ENCODE results near the gene GMEB2.
"Not testable (repeated sequence)": the region's sequence is repeated elsewhere in the genome, so short reads cannot be mapped to it uniquely, and the experiment has no call there.

Gene GMEB2

DNA sequence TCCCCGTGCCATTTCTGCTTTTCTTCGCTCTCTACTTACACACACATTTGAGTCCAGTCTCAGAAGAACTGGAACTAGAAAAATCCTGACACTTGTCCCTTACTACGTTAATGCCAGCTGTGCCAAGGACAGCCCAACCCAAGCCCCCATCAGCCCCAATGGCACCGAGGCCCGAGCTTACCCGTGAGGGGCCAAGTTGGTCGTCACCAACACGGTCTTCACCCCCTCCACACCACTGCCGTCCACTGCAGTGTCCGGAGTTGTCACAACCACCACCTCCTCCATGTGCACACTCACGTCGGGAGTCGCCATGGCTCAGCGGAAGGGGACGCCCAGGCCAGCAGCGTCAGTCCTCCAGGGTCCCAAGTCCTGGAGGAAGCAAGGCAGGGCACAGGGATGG, 7.8 kb downstream of the GMEB2 start:
- H3K27me3 ChIP-seq (ENCODE audit: control insufficient read depth, insufficient read depth, low read length): no peaks in the 10 kb centered on the region
- no peak overlapping the region for H3K4me3 ChIP-seq (ENCODE audit: low read length)
- H3K36me3 ChIP-seq (ENCODE audit: insufficient read depth, low read length): peaks cover 28% of the 10 kb centered on the region
- H3K9me3 ChIP-seq (replicated peaks; ENCODE audit: low read length): no peaks in the 10 kb centered on the region
- no peaks in the 10 kb centered on the region for H3K4me1 ChIP-seq (ENCODE audit: control insufficient read depth, insufficient read depth, low read length)
- H3K4me2 ChIP-seq (ENCODE audit: low read length): no peak overlapping the region
- no peak overlapping the region for H3K9ac ChIP-seq (ENCODE audit: low read depth, low read length)

DNA sequence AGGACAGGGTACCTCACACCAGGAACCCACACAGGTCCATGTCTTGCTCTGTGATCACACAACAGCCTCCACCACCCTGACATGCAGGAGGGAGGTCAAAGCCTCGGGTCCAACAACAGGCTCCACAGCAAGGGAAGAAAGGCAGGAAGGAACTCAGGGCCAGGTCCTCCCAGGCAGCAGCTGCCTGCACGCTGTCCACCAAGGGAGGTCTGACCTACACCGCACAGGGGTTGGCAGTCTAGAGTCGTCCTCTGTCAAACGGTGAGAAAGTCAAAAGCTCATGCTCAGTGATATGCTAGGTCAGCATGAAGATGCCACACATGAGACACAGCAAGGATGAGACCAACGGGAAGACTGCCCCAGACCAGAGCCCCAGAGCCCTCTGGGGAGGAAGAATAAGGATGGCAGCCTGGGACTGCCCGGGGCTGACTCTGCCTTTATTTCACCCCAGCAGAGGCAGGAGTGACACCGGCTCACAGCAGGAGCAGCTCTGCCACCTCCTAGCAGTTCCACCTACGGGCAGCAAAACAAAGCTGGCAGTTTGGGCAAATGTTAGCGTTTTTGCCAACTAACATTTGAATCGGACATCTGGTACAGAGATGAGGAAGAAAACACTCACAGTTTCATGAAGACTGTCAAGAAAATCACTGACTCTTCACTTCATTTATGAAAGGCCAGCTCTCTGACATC, 8.5 kb downstream of the GMEB2 start:
- Histone ChIP-seq H3K4me2 (ENCODE audit: low read length) (no peak overlapping the region), H3K9me3 (replicated peaks; ENCODE audit: low read length) (no peaks in the 10 kb centered on the region), H3K4me3 (ENCODE audit: low read length) (no peak overlapping the region), H3K9ac (ENCODE audit: low read depth, low read length) (no peak overlapping the region), H3K36me3 (ENCODE audit: insufficient read depth, low read length) (peaks cover 28% of the 10 kb centered on the region), H3K27me3 (ENCODE audit: control insufficient read depth, insufficient read depth, low read length) (no peaks in the 10 kb centered on the region), H3K4me1 (ENCODE audit: control insufficient read depth, insufficient read depth, low read length) (no peaks in the 10 kb centered on the region)

- no peak overlapping the region for H3K9ac ChIP-seq (ENCODE audit: low read depth, low read length)
- no peak overlapping the region for H3K4me3 ChIP-seq (ENCODE audit: low read length)
- H3K36me3 ChIP-seq (ENCODE audit: insufficient read depth, low read length): peaks cover 28% of the 10 kb centered on the region
- no peaks in the 10 kb centered on the region for H3K27me3 ChIP-seq (ENCODE audit: control insufficient read depth, insufficient read depth, low read length)
- H3K9me3 ChIP-seq (replicated peaks; ENCODE audit: low read length): no peaks in the 10 kb centered on the region
- no peaks in the 10 kb centered on the region for H3K4me1 ChIP-seq (ENCODE audit: control insufficient read depth, insufficient read depth, low read length)
- H3K4me2 ChIP-seq (ENCODE audit: low read length): no peak overlapping the region
These were observed 9.0 kb downstream of the GMEB2 start for GRCh38 chr20:63617876-63618265.

DNA sequence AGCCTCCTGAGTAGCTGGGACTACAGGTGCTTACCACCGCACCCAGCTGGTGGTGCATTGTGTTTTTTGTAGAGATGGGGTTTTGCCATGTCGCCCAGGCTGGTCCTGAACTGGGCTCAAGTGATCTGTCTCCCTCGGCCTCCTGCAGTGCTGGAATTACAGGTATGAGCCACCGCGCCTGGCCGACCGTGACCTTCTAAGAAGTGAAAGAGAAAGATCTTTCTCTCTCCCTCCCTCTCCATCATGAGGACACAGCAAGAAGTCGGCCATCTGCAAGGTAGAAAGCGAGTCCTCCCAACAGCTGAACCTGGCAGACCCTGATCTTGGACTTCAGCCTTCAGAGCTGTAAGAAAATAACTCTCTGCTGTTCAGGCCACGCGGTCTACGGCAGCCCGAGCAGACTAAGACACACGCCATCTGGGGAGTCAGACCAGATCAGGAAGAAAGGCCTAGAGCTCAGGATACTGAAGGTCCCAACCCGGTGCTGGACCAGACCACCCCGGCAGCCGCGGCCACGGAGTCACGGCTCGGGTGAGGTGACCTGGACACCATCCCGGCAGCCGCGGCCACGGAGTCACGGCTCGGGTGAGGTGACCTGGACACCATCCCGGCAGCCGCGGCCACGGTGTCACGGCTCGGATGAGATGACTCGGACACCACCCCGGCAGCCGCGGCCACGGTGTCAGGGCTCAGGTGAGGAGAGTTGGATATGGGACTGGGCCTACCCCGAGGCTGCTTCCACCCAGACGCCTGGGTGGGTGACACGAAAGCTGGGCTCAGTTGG, 9.6 kb downstream of the GMEB2 start:
- Histone ChIP-seq H3K4me3 (ENCODE audit: low read length) (no peak overlapping the region), H3K9me3 (replicated peaks; ENCODE audit: low read length) (no peaks in the 10 kb centered on the region), H3K36me3 (ENCODE audit: insufficient read depth, low read length) (peaks cover 31% of the 10 kb centered on the region), H3K9ac (ENCODE audit: low read depth, low read length) (no peak overlapping the region), H3K4me1 (ENCODE audit: control insufficient read depth, insufficient read depth, low read length) (no peaks in the 10 kb centered on the region), H3K4me2 (ENCODE audit: low read length) (no peak overlapping the region), H3K27me3 (ENCODE audit: control insufficient read depth, insufficient read depth, low read length) (no peaks in the 10 kb centered on the region)

- not testable (repeated sequence) for H3K9me3 ChIP-seq (replicated peaks; ENCODE audit: low read length); H3K27me3 ChIP-seq (ENCODE audit: control insufficient read depth, insufficient read depth, low read length); H3K4me3 ChIP-seq (ENCODE audit: low read length); H3K4me1 ChIP-seq (ENCODE audit: control insufficient read depth, insufficient read depth, low read length); H3K4me2 ChIP-seq (ENCODE audit: low read length); H3K9ac ChIP-seq (ENCODE audit: low read depth, low read length)
- peaks cover 23% of the 10 kb centered on the region for H3K36me3 ChIP-seq (ENCODE audit: insufficient read depth, low read length)
These were observed 12.9 kb downstream of the GMEB2 start for GRCh38 chr20:63613863-63614594.

DNA sequence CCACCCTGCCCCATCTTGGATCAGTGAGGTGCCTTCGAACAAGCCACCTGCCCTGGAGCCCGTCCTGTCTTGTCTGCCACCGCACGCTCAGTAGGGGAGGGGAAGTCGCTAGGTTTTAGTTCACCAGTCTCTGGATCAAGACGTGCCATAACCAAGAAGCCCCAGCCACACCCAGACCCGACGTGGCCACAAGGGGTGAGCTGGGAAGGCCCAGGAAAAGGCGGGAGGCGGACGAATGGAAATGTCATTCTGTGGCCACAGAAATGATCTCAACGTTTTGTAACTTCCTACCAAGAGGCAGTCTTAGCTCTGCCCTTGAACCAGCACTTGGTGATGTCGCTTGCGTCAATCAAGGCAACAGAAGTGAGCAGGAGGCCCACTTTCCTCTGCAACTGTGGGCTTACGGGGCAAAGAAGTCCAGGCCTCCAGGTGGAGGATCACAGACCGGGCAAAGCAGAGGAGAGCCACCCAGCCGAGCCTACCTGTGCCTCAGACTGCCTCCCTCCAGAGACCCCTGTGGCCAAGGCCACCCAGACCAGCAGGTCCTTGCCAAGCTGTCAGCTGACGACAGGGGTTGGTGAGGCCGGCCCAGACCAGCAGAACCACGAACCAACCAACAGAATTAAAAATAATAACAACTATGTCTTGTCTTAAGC, 14.5 kb downstream of the GMEB2 start:
- no peak overlapping the region for H3K4me3 ChIP-seq (ENCODE audit: low read length)
- no peaks in the 10 kb centered on the region for H3K4me1 ChIP-seq (ENCODE audit: control insufficient read depth, insufficient read depth, low read length)
- H3K27me3 ChIP-seq (ENCODE audit: control insufficient read depth, insufficient read depth, low read length): no peaks in the 10 kb centered on the region
- H3K9me3 ChIP-seq (replicated peaks; ENCODE audit: low read length): no peaks in the 10 kb centered on the region
- H3K4me2 ChIP-seq (ENCODE audit: low read length): no peak overlapping the region
- peaks cover 17% of the 10 kb centered on the region for H3K36me3 ChIP-seq (ENCODE audit: insufficient read depth, low read length)
- no peak overlapping the region for H3K9ac ChIP-seq (ENCODE audit: low read depth, low read length)

- Histone ChIP-seq H3K4me2 (ENCODE audit: low read length) (no peak overlapping the region), H3K36me3 (ENCODE audit: insufficient read depth, low read length) (peaks cover 14% of the 10 kb centered on the region), H3K4me1 (ENCODE audit: control insufficient read depth, insufficient read depth, low read length) (no peaks in the 10 kb centered on the region), H3K9ac (ENCODE audit: low read depth, low read length) (no peak overlapping the region), H3K4me3 (ENCODE audit: low read length) (no peak overlapping the region), H3K9me3 (replicated peaks; ENCODE audit: low read length) (no peaks in the 10 kb centered on the region), H3K27me3 (ENCODE audit: control insufficient read depth, insufficient read depth, low read length) (no peaks in the 10 kb centered on the region)
These were observed 15.3 kb downstream of the GMEB2 start for GRCh38 chr20:63611646-63612045.

DNA sequence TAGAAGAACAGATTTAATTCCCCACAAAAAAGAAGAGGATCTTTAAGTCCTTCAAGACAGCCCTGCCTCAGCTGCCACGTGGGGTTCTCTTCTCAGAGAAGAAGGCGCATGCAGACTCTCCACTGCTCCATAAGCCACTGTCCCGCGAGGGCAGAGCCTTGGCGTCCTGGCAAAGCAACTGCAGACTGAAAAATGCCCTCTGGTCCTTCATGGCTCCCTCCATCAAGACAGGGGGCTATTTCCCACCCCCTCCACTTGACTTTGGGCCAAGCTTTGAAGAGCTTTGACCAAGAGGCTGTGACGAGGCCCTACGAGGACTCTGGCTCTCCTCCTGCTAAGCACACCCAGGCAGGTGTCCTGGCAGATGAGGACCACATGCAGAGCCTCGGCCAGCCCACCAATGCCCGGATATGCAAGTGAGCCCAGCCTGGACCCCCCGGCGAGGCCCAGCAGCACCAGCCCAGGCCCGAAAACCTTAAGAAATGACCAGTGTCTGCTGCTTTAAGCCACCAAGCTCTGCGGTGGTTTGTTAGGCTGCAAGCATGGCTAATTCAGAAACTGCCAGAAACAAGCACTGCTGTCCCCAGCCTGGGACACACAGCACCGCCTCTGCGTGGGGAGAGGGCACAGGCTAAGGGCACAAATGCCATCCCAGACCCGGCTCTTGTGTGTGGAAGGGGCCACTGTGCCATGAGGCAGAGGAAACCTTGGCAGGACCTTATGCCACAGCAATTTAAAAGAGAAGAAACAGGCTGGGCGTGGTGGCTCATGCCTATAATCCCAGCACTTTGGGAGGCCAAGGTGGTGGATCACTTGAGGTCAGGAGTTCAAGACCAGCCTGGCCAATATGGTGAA, 16.1 kb downstream of the GMEB2 start:
- no peak overlapping the region for H3K9ac ChIP-seq (ENCODE audit: low read depth, low read length)
- H3K9me3 ChIP-seq (replicated peaks; ENCODE audit: low read length): no peaks in the 10 kb centered on the region
- no peak overlapping the region for H3K4me2 ChIP-seq (ENCODE audit: low read length)
- H3K36me3 ChIP-seq (ENCODE audit: insufficient read depth, low read length): peaks cover 10% of the 10 kb centered on the region
- no peaks in the 10 kb centered on the region for H3K27me3 ChIP-seq (ENCODE audit: control insufficient read depth, insufficient read depth, low read length)
- no peaks in the 10 kb centered on the region for H3K4me1 ChIP-seq (ENCODE audit: control insufficient read depth, insufficient read depth, low read length)
- H3K4me3 ChIP-seq (ENCODE audit: low read length): no peak overlapping the region

DNA sequence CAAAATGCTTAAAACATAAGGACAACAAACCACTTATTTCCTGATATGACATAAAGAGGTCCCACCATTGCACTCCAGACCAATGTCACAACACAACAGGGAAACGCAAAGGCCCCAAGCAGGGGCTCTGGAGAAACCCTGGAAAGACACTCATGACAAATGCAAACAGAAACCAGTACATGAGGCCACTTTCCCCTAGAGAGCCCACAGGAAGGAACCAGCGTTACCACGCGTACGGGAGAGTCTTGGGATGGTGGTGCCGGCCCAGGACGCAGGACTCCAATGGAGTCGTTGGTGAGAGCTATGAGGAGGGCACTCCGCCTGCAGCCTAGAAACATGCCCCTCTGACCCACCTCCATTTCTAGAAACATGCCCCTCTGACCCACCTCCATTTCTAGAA, 20.2 kb downstream of the GMEB2 start:
- Histone ChIP-seq H3K4me3 (ENCODE audit: low read length) (no peak overlapping the region), H3K27me3 (ENCODE audit: control insufficient read depth, insufficient read depth, low read length) (no peaks in the 10 kb centered on the region), H3K4me1 (ENCODE audit: control insufficient read depth, insufficient read depth, low read length) (no peaks in the 10 kb centered on the region), H3K9ac (ENCODE audit: low read depth, low read length) (no peak overlapping the region), H3K36me3 (ENCODE audit: insufficient read depth, low read length) (peaks cover 12% of the 10 kb centered on the region), H3K4me2 (ENCODE audit: low read length) (no peak overlapping the region), H3K9me3 (replicated peaks; ENCODE audit: low read length) (no peaks in the 10 kb centered on the region)

DNA sequence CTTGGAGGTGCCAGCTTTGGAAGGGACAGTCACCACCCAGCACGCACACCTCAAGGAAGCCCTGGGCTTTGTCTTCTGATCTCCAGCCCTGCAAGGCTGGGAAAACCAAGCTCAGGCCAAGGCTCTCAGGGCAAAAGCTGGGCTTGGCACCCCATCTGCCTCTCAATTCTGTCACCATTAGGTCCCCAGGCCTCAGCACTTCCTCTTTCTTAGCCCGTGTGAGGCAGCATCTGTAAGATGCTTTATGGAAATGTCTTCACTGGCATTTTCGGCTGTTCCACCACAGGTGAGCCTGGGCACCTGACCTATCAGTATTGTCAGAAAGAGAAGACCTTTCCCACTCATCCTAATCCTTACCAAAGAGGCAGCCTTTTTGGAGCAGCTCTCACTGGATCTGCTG, 24.6 kb downstream of the GMEB2 start:
- H3K27me3 ChIP-seq (ENCODE audit: control insufficient read depth, insufficient read depth, low read length): no peaks in the 10 kb centered on the region
- H3K36me3 ChIP-seq (ENCODE audit: insufficient read depth, low read length): peaks cover 40% of the 10 kb centered on the region
- H3K4me1 ChIP-seq (ENCODE audit: control insufficient read depth, insufficient read depth, low read length): peaks cover 9% of the 10 kb centered on the region
- H3K4me2 ChIP-seq (ENCODE audit: low read length): no peak overlapping the region
- H3K9ac ChIP-seq (ENCODE audit: low read depth, low read length): no peak overlapping the region
- no peaks in the 10 kb centered on the region for H3K9me3 ChIP-seq (replicated peaks; ENCODE audit: low read length)
- no peak overlapping the region for H3K4me3 ChIP-seq (ENCODE audit: low read length)

DNA sequence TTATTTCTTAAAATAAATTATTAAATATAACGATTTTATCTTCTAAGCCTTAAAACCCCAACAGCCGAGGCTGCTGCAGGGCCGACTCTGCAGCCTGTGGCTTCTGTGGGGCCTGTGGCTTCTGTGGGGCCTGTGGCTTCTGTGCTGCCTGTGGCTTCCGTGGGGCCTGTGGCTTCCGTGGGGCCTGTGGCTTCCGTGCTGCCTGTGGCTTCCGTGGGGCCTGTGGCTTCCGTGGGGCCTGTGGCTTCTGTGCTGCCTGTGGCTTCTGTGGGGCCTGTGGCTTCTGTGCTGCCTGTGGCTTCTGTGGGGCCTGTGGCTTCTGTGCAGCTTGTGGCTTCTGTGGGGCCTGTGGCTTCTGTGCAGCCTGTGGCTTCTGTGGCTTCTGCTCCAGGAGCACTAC, 25.2 kb downstream of the GMEB2 start:
- not testable (repeated sequence) for H3K9me3 ChIP-seq (replicated peaks; ENCODE audit: low read length); H3K4me2 ChIP-seq (ENCODE audit: low read length); H3K27me3 ChIP-seq (ENCODE audit: control insufficient read depth, insufficient read depth, low read length); H3K4me1 ChIP-seq (ENCODE audit: control insufficient read depth, insufficient read depth, low read length); H3K4me3 ChIP-seq (ENCODE audit: low read length); H3K9ac ChIP-seq (ENCODE audit: low read depth, low read length)
- peaks cover 40% of the 10 kb centered on the region for H3K36me3 ChIP-seq (ENCODE audit: insufficient read depth, low read length)

Data from skeletal muscle satellite cell (primary cell).